Mucosa of stomach (tissue), 1 donor: ENCODE measurements around the gene NEUROD6.

ENCODE experiments used
- H3K27me3 ChIP-seq: one replicate; pipeline ENCODE4 v1.7.0; 2013; ENCODE audit warnings: mild to moderate bottlenecking, low read length; ENCODE audit not compliant: control insufficient read depth, insufficient read depth
- H3K36me3 ChIP-seq: one replicate; pipeline ENCODE4 v1.7.0; 2013; ENCODE audit warnings: low read length; ENCODE audit not compliant: control insufficient read depth, insufficient read depth
- H3K4me1 ChIP-seq: one replicate; pipeline ENCODE4 v1.7.0; 2013; ENCODE audit warnings: mild to moderate bottlenecking, low read length; ENCODE audit not compliant: control insufficient read depth, insufficient read depth
- H3K4me3 ChIP-seq: one replicate; pipeline ENCODE4 v1.7.0; 2013; ENCODE audit warnings: low read length
- H3K9ac ChIP-seq: one replicate; pipeline ENCODE4 v1.7.0; 2013; ENCODE audit warnings: mild to moderate bottlenecking, low read length, moderate library complexity
- H3K9me3 ChIP-seq: one replicate; pipeline ENCODE4 v1.7.0; 2013; ENCODE audit warnings: mild to moderate bottlenecking, low read length, moderate library complexity; ENCODE audit not compliant: control insufficient read depth
- donor health status: Pancreatic carcinoma.

The NEUROD6 gene

GRCh38 chr7:31304446-31304845 is 36.1 kb downstream of the NEUROD6 start:
- no peaks in the 10 kb centered on the region for H3K36me3 ChIP-seq
- no peak overlapping the region for H3K4me3 ChIP-seq
- H3K4me1 ChIP-seq: no peaks in the 10 kb centered on the region
- no peaks in the 10 kb centered on the region for H3K27me3 ChIP-seq
- H3K9me3 ChIP-seq: no peaks in the 10 kb centered on the region
- no peak overlapping the region for H3K9ac ChIP-seq

GRCh38 chr7:31302356-31302755 is 38.2 kb downstream of the NEUROD6 start:
- Histone ChIP-seq H3K9me3 (no peaks in the 10 kb centered on the region), H3K4me3 (no peak overlapping the region), H3K9ac (no peak overlapping the region)

DNA sequence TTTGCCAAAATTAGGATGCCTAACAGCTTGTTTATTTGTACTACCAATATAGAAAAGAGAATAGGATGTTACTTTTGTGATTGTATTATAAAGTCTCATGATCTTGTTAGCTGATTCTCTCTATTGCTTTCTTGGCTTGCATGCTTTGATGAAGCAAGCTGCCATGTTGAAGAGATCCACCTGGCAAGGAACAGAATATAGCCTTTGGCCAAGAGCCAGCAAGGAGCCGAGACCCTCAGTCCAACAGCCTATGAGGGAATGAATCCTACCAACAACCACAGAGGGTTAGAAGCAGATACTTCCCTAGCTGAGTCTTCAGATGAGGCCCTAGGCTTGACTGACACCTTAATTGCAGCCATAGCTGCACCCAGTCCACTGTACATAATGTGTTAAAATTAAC is 41.2 kb downstream of the NEUROD6 start:
- H3K36me3 ChIP-seq: no peaks in the 10 kb centered on the region
- no peaks in the 10 kb centered on the region for H3K27me3 ChIP-seq
- no peaks in the 10 kb centered on the region for H3K9me3 ChIP-seq
- H3K9ac ChIP-seq: no peak overlapping the region
- H3K4me1 ChIP-seq: no peaks in the 10 kb centered on the region
- H3K4me3 ChIP-seq: no peak overlapping the region

More at GRCh38 chr7:31302356-31302755, 38.2 kb downstream of the NEUROD6 start:
- Histone ChIP-seq H3K36me3 (no peaks in the 10 kb centered on the region), H3K4me1 (no peaks in the 10 kb centered on the region), H3K27me3 (no peaks in the 10 kb centered on the region)

DNA sequence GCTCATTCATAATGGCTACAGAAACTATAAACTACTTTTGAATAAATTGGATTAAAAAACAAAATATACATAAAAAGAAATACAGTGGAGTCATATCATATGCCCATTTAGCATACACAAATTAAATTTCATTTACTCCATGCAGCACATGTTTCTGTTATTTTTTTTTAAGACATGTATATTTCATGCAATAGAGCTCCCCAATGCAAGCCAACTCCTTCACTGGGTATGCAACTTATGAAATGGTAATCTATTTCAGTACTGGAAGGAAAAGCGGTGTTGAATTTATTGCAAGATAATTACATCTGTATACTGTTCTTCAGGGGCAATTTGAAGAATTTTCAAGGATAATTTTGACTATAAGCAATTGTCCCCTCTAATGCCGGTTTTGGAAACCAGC is 49.9 kb downstream of the NEUROD6 start:
- Histone ChIP-seq H3K36me3 (no peaks in the 10 kb centered on the region), H3K9me3 (no peaks in the 10 kb centered on the region), H3K4me1 (no peaks in the 10 kb centered on the region), H3K9ac (no peak overlapping the region), H3K27me3 (no peaks in the 10 kb centered on the region), H3K4me3 (no peak overlapping the region)
